A673 (cell line): ENCODE results near the gene HMG20B. TPM values are rescaled to one million over a fixed set of nuclear protein-coding genes. Genes with fewer than 3 reads are reported as not detected.

Source experiments
- BruUV-seq: library from RNA; stranded (reverse); fragments of 400-500 nt; replicated peaks from 2 replicates; lab custom pipeline; 2021; lab: Mats Ljungman, UMichigan
- CTCF ChIA-PET: fragments of 300-600 bp; sonication (Branson Sonifier 250); formaldehyde crosslinking; loops from one replicate; lab custom pipeline; 2022; ENCODE audit warnings: antibody characterized with exemption; lab: Charles Lee
- POLR2A ChIA-PET: fragments of 300-600 bp; sonication (Branson Sonifier 250); formaldehyde crosslinking; loops from one replicate; lab custom pipeline; 2022; ENCODE audit warnings: antibody characterized with exemption; ENCODE audit not compliant: low non-redundant PET; lab: Charles Lee
- DNase-seq: peaks from one replicate; pipeline ENCODE4 v3.0.0-alpha.2; 2015; ENCODE audit warnings: low spot score
- H3K27ac ChIP-seq: fragments of 200-600 bp; sonication (generic); 2 replicates; pipeline ENCODE4 v1.5.1; 2016; ENCODE audit warnings: mixed run types, low read depth, mild to moderate bottlenecking, mixed read lengths, antibody characterized with exemption, low read length; ENCODE audit not compliant: poor library complexity, severe bottlenecking
- H3K27me3 ChIP-seq: fragments of 200-600 bp; sonication (generic); replicated peaks from 2 replicates; pipeline ENCODE4 v1.6.1; 2017; ENCODE audit warnings: mixed run types, low read depth, mild to moderate bottlenecking, mixed read lengths, antibody characterized with exemption, low read length; ENCODE audit not compliant: insufficient read depth, poor library complexity
- H3K36me3 ChIP-seq: fragments of 200-600 bp; sonication (generic); 2 replicates; pipeline ENCODE4 v1.6.1; 2016; ENCODE audit warnings: mixed run types, mild to moderate bottlenecking, mixed read lengths, antibody characterized with exemption, low read length; ENCODE audit not compliant: insufficient read depth, poor library complexity, severe bottlenecking
- H3K4me1 ChIP-seq: fragments of 200-600 bp; sonication (generic); 2 replicates; pipeline ENCODE4 v1.6.1; 2017; ENCODE audit warnings: mixed run types, mild to moderate bottlenecking, mixed read lengths, antibody characterized with exemption, low read length; ENCODE audit not compliant: insufficient read depth, poor library complexity, severe bottlenecking
- H3K4me3 ChIP-seq: fragments of 200-600 bp; sonication (generic); 2 replicates; pipeline ENCODE4 v1.5.1; 2016; ENCODE audit warnings: low read depth, mixed run types, mild to moderate bottlenecking, mixed read lengths, low read length; ENCODE audit not compliant: poor library complexity, severe bottlenecking
- H3K9me3 ChIP-seq: fragments of 200-600 bp; sonication (generic); 2 replicates; pipeline ENCODE4 v1.6.1; 2016; ENCODE audit warnings: mixed run types, low read depth, mild to moderate bottlenecking, mixed read lengths, antibody characterized with exemption, low read length; ENCODE audit not compliant: poor library complexity, severe bottlenecking
- CTCF ChIP-seq: fragments of 300-800, 200-600 bp; sonication (generic); conservative IDR thresholded peaks from 2 replicates; pipeline ENCODE4 v1.5.1; 2017; ENCODE audit warnings: low read depth, mild to moderate bottlenecking, antibody characterized with exemption, low read length, moderate library complexity, mixed read lengths
- EZH2 ChIP-seq: fragments of 200-600 bp; sonication (generic); IDR thresholded peaks from 2 replicates; pipeline ENCODE4 v1.6.1; 2017; ENCODE audit warnings: borderline replicate concordance, low read depth, mild to moderate bottlenecking, mixed read lengths, antibody characterized with exemption, low read length; ENCODE audit not compliant: poor library complexity, severe bottlenecking
- intact Hi-C: fragments of 100-400 bp; cut with micrococcal nuclease; formaldehyde crosslinking; loops from one replicate; pipeline ENCODE4 v1.10.0; 2022; ENCODE audit not compliant: unreplicated experiment
- total RNA-seq: library from RNA; stranded (reverse); gene quantifications from 2 replicates; pipeline ENCODE4 v1.2.3, GENCODE V29; 2021

Gene HMG20B
- total RNA-seq, 1 experiment from 2014 or later = 53.9 TPM

GRCh38 chr19:3547767-3548282, 24.9 kb upstream of the HMG20B start:
- Histone ChIP-seq H3K4me3 (no peak overlapping the region), H3K27me3 (no peaks in the 10 kb centered on the region), H3K36me3 (peaks cover 14% of the 10 kb centered on the region), H3K9me3 (no peaks in the 10 kb centered on the region), H3K4me1 (no peaks in the 10 kb centered on the region), H3K27ac (no peak overlapping the region)
- CTCF ChIA-PET = interaction anchor here (0.6 kb wide), 1 partner anchor 613 kb away, joined by 4 read pairs; no protein-coding TSS in a partner anchor
- POLR2A ChIA-PET = no interaction called here
- TF ChIP-seq CTCF = no peak
- TF ChIP-seq EZH2 = no peak
- intact Hi-C loops = loop anchor here (10.0 kb wide), 1 partner anchor 157 kb away; the partner anchor contains the start of genes PIP5K1C and TJP3
- DNase-seq = no peak
- BruUV-seq = no TSS peak

- peak overlapping the region; percentile 54 for H3K27ac ChIP-seq
- intact Hi-C loops = loop anchor here (10.0 kb wide), 1 partner anchor 156 kb away; the partner anchor contains the start of genes PIP5K1C and TJP3
- ChIA-PET POLR2A (no interaction called here), CTCF (interaction anchor here (0.5 kb wide), 1 partner anchor 164 kb away, joined by 10 read pairs; no protein-coding TSS in a partner anchor)
- no peak for DNase-seq
- no peak overlapping the region for H3K4me3 ChIP-seq
- BruUV-seq = no TSS peak
- H3K4me1 ChIP-seq = no peaks in the 10 kb centered on the region
- no peaks in the 10 kb centered on the region for H3K9me3 ChIP-seq
- no peaks in the 10 kb centered on the region for H3K27me3 ChIP-seq
- TF ChIP-seq CTCF = no peak
- no peak for TF ChIP-seq EZH2
- H3K36me3 ChIP-seq = peaks cover 14% of the 10 kb centered on the region
Measured at GRCh38 chr19:3548606-3549005, 24.1 kb upstream of the HMG20B start.

GRCh38 chr19:3549816-3550215, 22.9 kb upstream of the HMG20B start:
- Histone ChIP-seq H3K4me1 (no peaks in the 10 kb centered on the region), H3K9me3 (no peaks in the 10 kb centered on the region), H3K4me3 (no peak overlapping the region), H3K27ac (no peak overlapping the region), H3K27me3 (no peaks in the 10 kb centered on the region), H3K36me3 (peaks cover 6% of the 10 kb centered on the region)
- no peak for DNase-seq
- BruUV-seq = no TSS peak
- no peak for TF ChIP-seq EZH2
- TF ChIP-seq CTCF = no peak
- intact Hi-C loops = loop anchor here (10.0 kb wide), 1 partner anchor 155 kb away; the partner anchor contains the start of genes PIP5K1C and TJP3
- CTCF ChIA-PET = no interaction called here
- POLR2A ChIA-PET = no interaction called here
